GM11168 (cell line): ENCODE data around the gene G0S2.

Experiments used
- in situ Hi-C: fragments of 300-500 bp; cut with MboI; formaldehyde crosslinking; loops from one replicate; pipeline ENCODE4 v1.12.0; 2022; ENCODE audit warnings: low sequenced_read_pairs; ENCODE audit not compliant: unreplicated experiment

The G0S2 gene

DNA sequence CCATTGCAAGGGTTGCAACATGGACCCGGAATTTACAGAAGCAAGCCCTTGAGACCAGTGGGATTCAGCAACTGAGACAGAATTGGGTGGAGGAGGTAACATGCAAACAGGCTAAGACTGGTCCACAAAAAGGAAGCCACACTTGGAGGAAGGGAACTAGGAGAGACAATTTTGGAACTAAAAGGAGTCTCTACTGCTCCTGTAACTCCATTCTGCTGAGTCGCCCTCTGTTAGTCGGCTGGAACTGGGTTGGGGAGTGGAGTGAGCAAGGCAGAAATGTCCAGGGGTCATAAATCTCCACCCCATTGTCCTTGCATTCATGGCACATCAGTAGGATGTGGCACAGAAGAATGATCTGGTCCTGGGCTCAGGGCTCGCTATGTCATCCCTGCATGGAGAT lies 28.1 kb upstream of the G0S2 start:
- in situ Hi-C loops = no loop called here

DNA sequence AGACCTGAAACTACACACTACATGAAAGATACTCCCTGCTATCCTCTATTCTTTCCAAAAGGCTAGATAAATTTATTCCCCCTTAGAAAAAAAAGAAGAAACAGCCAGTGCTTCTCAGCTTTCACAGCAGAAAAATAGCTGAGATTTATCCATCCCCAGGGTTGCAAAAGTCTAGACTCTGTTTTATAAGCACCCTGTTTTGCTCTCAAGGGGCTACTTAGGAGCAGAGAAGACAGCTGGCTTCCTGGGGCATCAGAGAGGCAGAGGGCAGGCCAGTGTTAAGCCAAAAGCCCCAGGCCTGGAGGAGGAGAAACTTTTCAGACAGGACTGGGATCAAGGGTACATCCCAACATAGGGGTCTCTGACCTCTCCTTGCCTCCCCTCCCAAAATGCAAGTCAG lies 26.9 kb upstream of the G0S2 start:
- in situ Hi-C loops = no loop called here

DNA sequence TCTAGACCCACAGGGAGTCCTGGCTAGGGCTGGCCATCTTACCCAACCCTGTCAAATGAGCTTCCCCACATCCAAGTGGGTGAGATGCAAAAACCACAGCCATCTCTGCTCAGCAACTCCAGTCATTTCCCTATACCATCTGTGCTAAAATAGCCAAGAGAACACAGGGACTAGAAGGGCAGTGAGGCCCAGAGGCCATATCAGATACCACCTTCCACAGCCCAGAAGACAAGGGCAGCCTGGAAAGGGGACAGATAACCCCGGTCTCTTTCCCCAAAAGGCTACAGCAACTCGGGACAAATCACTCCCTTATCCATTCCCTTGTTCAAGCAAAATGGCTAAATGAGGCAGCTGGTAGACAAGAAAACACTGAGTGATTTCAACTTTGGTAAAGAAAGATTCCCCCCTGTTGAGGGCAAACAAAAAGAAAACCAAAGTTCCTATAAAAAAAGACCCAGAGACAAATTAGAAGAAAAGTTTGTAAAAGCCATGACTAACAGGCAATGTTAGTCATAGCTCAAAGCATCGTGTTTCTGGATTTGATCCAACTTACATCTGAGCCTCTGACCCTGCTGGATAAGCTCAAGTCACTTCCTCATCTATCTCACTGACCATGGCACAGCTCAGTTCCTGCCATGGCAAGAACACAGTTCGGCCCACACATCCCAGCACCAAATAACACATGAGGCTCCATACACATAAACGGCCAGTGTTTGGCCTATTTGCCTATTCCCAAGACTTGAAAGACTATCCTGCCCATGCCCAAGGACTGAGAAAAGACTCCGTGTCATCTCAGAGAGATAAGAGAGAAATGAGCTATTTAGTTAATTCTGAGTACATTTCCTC lies 26.1 kb upstream of the G0S2 start:
- in situ Hi-C loops = no loop called here

DNA sequence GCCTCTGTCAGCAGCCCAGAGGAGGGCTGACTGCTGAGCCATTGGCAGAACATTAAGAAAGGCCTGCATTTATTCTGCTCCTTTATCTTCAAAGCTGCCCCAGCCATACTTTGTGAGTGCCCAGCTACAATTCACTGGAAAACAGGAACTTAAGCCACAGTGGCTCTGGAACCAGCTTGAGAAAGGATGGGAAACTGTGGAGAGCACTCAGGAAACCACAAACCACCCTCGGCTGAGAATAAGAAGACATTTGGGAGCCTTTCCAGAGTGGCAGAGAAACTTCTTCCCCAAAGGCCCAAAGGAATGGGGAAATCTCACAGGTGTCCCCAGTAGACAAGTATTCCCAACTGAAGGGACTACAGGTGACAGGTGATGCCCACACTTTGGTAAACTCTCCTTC lies 24.8 kb upstream of the G0S2 start:
- in situ Hi-C loops = no loop called here

DNA sequence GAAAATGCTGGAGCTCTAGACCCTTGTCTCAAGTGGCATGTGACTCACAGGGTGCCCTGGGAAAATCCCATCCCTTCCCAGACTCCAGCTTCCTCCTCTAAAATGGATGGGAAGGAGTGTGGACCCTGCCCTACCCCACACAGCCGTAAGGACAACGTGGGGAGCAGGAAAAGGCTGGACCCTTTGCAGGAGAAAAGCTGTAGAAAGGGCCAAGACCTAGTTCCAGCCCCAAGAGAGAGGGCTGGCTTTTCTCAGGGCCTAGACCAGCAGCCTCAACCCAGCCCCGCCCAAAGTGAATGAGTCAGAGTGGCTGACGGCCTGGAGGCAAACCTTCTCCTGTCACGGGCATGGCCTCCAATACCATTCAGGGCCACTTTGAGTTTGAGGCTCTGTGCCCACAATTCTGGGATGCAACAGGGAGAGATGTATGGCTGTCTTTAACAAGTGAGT lies 24.0 kb upstream of the G0S2 start:
- in situ Hi-C loops = no loop called here

DNA sequence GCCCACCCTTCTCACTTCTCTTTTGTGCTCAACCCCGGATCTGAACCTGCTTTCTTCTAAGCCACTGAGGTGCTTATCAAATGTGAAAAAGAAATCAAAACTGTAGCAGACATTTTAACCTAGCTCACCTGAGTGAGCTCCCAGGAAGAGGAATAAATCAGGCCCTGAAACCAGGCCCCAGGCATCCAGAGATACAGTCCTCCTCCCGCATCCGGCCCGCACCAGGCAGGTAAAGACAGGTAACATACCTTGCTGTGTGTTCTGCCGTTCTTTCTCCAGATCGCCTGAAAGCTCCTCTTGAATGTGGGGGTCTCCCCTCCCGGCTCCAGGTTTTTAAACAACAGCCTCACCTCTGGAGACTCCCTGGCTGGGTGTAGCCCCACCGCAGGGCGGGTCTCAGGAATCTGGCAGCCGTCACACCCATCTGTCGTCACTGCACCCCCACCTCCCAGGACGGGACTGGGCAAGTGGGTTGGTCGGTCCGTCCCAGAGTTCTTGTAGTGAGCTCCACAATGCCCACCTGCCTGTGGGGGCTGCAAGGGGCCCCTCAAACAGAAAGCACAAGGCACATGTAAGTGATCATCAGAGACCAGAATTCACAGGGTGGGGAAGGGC lies 23.0 kb upstream of the G0S2 start, which contains the start of gene LAMB3:
TSS of gene LAMB3 (minus strand) at position 305 of the 615 bp plus-strand sequence. CDS start 1,481 bp downstream, outside the sequence.
- in situ Hi-C loops = no loop called here

DNA sequence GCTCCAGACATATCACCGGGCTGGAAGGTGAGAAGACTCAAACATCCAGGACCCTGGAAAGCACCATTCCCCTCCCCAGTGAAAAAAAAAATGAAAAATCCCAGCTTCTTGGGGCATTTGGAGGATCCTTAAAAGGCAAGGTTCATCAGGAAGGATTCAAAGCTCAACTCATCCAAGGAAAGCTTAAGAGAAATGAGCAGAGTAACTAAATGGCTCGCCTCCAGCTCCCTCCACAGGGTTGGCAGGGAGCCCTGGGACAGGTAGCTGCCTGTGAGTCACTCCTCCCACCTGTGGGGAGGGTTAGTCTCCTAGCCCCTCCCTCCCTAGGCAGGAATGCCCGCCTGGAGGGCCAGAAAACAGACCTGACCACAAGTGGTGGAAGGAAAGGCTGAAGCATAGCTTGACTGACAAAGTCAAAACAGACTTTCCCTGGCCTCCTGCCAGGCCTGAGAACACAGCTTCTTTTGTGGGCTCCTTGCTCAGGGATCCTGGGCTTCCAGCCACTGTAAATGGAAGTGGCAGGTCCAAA lies 22.3 kb upstream of the G0S2 start:
- in situ Hi-C loops = no loop called here

DNA sequence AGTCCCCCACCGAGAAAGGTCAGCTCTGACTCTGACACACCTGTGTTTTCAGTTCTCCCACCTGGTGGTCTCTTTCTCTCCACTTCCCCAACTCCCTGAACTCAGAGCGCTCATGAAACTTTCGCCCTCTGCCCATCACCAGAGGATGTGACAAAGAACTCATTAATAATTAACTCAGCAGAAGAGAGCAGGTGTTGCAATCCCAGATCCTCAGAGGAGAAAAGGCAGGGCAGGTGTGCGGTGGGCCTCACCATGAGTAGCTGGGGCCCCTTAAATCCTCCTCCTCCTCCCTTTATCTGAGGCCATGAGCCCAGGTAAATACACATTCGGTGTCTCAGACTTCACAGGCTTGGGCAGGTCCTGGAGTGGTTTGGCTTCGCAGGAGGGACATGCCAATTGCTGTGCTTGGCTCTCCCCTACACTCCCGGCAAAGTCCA lies 21.3 kb upstream of the G0S2 start:
- in situ Hi-C loops = no loop called here

DNA sequence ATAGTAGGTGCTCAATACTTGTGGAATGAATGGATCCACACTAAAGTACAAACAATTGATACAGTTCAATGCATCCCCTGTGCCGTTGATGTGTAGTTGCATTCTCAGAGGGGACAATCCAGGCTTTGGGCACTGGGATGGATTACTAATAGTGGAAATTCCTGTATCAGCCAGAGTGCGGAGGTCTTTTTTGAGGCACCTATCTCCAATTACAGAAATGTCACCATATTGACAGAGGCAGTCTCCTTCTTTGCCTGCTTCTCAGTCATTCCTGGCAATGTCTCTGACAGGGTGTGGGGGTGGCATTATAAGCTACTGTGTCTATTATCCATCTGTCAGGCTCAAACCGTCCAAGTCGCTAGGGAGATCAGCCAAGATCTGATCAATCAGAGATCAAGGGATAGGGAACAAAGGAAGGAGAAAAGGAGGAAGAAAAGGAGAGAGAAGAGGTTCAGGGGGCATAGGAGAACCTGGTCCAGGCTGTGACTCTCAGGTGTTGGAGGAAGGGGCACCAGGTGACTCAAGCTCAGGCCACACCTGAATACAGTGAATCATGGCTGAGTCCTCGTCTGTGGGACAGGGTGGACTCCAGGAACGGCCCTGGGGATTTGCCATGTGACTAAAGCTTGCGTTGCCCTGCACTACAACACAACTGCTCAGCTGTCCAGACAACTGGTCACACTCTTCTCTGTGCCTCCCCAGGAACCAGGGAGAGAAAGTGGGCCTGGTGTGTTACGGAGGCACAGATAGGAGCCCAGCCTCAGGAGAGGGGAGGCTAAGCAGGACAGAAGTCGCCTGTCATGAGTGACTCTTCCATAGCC lies 19.6 kb upstream of the G0S2 start:
- in situ Hi-C loops = no loop called here

DNA sequence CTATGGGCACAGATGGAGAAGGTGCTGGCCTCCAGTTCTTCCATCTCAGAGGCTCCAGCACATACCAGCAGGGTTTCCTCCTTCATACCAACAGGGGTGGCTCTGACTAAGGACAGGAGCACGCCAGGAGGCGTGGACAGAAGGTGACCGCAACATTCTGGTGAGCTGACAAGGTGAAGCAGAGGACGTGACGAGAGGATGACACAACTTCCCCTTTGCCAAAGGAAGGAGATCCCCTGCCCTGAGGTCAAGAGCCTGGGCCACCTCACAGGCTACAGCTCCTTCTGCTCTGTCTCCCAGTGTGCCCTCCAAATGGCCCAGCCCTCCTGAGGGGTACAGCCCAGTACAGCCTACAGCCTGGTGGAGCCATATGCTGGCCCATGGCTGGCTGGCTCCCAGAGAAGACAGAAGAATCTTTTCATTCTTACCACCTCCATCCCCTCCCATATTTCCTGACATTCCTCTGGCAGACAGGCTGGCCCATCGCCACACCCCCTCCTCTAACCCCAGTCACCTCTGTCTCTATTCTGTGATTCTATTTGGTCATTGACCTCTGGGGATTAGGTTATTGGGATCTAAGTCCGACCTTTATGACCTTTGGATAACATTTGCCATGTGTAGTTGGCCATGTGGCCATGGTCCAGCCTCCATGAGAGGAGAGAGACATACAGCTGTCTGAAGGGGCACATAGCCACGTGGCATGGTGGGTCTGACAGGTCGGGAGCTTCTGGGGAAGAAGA lies 17.9 kb upstream of the G0S2 start:
- in situ Hi-C loops = no loop called here

DNA sequence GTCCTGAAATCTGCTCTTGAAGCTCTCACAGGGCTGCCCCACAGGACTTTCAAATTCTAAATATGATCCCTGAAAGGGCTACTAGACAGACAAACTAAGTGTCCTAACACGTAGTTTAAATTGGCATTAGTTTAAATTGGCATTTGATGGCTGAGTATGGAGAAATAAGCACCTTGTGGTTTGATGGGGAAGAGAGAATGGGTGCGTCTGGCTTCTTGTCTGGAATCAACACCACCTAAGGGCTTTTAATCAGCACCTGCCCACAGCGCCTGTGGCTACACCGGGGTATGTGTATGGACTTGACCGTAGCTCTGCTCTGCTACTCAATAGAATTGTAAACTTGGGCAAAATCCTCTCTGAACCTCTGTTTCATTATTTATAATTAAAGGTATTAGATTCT lies 17.3 kb upstream of the G0S2 start:
- in situ Hi-C loops = no loop called here

DNA sequence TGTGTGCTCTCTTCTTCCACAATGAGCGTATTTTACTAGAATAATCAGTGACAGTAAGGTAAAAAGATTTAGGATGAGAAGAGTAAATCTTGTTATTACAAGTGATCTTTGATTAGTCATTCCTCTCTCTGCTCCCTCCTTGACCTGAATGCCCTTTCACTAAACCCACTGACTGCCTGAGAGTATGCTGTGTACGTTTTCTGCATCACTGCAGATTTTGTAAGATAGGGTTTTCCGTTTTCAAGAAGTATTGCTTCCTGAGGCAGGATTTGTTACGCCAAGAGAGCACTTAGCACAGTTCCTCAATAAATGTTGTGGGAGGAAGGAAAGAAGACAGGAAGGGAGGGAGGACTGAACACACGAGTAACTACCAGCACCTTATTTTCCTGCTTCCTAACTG lies 15.3 kb upstream of the G0S2 start:
- in situ Hi-C loops = no loop called here

DNA sequence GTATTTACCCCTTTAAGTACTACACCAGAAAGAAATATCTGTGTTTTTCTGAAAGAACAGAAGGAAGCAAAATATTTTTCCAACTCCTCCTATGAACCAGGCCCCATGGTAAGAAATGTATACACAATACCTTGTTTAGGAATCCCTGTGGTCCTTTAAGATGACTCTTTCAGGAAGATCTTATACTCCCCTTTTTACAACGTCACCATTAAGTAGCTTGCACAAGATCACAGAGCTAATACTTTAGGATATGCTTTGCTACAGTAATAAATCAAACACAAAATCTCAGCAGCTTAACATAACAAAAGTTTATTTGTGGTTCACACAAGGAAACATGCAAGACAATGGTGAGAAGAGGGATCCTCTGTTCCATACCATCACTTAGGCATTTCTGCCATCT lies 14.1 kb upstream of the G0S2 start:
- in situ Hi-C loops = no loop called here

DNA sequence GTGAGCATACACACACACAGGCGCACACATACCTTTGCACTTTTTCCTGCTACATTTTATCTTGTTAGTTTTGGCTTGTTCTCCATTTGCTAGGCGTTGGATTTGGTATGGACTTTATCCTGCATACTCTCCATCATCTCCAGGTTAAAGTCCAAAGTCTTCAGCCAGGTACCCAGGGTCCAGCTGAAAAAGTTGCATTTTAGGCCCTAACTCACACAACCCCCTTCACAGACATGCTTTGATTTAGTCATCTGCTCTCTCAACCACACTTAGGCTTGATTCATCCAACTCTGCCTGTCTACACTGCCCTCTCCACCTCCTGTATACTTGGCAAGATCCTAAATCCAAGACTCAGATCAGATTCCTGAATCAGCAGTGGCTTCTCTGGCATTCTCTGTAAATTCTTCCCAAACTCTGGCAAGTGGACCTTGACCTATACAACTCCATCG lies 12.3 kb upstream of the G0S2 start:
- in situ Hi-C loops = no loop called here

DNA sequence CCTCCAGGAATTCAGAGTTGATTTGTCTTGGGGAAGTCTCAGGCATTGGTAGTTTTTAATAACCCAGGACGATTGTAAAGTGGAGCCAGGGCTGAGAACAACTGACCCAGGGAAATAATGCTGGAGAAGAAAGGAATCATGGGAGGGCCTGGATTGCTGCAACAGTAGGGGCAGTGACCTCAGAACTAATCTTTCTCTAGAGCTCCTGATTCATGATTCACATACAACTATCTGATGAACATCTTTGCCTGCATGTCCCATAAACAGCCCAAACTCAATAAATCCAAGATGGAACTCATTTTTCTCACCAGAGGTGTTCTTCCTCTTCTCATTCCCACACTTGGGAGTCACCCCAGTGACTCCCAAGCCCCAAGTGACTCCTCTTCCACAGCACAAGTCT lies 8.1 kb upstream of the G0S2 start:
- in situ Hi-C loops = no loop called here

DNA sequence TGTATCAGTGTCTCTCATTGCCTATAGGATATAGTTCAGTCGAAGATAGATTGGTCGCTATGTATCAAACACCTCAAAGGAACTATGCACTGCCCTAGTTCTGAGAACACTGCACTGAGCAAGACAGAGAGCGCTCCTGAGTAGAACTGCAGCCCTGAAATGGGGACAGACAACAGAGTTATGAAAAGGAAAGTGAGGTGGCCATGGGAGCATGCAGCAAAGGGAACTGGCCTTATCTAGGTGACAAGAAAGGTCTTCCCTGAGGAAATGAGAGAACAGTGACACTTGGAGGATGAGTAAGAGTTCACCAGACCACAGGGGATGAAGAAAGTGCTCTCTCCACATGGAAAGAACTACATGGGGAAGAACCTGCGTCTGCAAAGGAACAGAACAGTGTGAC lies 7.5 kb upstream of the G0S2 start:
- in situ Hi-C loops = no loop called here

DNA sequence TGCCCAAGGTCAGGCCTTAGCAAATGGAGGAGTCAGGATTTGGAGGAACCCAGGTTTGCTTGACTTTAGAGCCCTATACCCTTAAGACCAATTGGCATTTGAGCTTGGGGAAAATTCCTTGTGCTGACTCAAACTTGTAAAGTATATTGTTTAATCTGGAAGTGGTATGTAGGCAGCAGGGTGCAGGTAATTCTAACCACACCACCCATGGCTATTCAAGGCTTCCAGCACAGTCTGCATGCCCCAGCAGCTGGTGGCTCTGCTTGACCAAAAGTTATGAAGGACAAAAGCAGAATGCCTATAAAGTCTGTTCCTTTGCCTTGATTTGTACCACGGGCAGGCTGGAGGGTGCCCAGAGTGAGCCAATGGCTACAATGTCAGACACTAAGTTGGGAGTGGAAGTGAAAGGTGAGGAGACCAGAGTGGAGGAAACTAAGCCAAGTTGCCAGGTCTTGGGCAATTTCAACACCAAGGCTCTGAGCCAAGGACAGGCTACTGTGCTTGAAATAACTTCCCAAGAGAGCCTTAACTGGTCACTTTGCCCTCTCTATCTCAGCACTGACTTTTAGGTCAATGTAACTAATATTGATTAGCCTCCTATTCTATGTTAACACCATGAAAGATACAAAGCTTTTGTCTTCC lies 4.7 kb upstream of the G0S2 start:
- in situ Hi-C loops = no loop called here

DNA sequence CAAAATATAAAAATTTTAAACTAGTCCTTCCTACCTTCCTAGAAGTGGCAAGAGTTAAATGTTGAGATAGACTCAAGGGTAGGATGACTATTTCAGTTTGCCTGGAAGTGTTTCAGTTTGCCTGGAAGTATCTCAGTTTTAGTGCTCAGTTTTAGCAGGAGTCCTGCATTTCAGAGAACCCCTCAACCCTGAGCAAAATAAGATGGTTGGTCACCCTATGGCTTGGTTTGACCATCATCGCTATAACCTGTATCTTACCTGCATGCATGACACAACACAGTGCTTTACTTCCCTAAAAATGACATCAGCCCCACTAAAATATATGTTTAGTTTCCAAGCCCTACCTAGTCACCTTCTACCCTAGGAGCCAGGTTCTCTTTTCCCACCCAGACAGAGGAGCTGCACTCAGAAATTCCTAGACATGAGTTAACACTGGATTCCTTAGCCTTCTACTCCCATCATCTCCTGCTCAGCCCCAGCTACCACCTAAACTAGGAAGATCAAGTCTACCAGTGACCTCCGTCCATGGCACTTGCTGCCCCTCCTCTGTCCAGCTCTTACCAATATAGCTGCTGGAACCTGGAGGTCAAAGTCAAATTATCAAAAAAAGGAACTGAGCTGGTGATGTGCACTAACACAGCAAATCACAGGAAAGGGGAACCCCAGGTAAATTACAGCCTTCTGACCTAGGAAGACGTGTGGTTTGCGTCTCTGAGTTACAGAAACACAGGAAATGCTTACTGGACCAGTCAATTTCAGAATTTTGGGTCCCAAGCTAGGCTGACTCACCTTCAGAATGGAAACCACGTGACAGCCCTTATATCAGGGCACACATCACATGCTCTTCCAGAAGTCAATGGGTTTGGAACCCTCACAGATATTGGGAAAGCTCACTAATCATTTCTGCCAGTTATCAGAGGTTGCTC lies 2.2 kb upstream of the G0S2 start:
- in situ Hi-C loops = no loop called here
